Kidney (tissue), 14 donors: ENCODE measurements around the gene PTPRK. TPM values are rescaled to one million over a fixed set of nuclear protein-coding genes. Genes with fewer than 3 reads are reported as not detected.

ENCODE experiments used
- DNase-seq, 5 donors: peaks; one replicate each; pipeline ENCODE4 v3.0.0-alpha.2; 2013 to 2020
- FAIRE-seq: peaks from 2 replicates; lab custom pipeline; 2012; peaks lifted over from hg19 to GRCh38; lab: Jason Lieb, UNC
- H3K27ac ChIP-seq, 2 donors: one replicate each; pipeline ENCODE4 v1.7.0; 2013; ENCODE audit warnings: low read depth in 2 of 2, low read length in 2 of 2, inconsistent platforms in 1 of 2
- H3K27me3 ChIP-seq: one replicate; pipeline ENCODE4 v1.7.1; 2013; ENCODE audit warnings: low read length, inconsistent platforms; ENCODE audit not compliant: control insufficient read depth, insufficient read depth
- H3K36me3 ChIP-seq, 3 donors: one replicate each; pipeline versions ENCODE4 v1.7.0 to v1.7.1; 2013; ENCODE audit warnings: low read length in 3 of 3, control low read depth in 1 of 3, inconsistent platforms in 1 of 3; ENCODE audit not compliant: insufficient read depth in 3 of 3, control insufficient read depth in 2 of 3
- H3K4me1 ChIP-seq, 3 donors: one replicate each; pipeline versions ENCODE4 v1.7.0 to v1.7.1; 2013; ENCODE audit warnings: low read length in 3 of 3, inconsistent platforms in 1 of 3, low read depth in 1 of 3; ENCODE audit not compliant: control insufficient read depth in 2 of 3, insufficient read depth in 2 of 3
- H3K4me3 ChIP-seq, 3 donors: one replicate each; pipeline versions ENCODE4 v1.7.0 to v1.8.1; 2013; ENCODE audit warnings: low read length in 3 of 3, control low read depth in 1 of 3, inconsistent platforms in 1 of 3
- H3K9ac ChIP-seq, 3 donors: one replicate each; pipeline versions ENCODE4 v1.7.0 to v1.7.1; 2013; ENCODE audit warnings: low read length in 3 of 3, control low read depth in 1 of 3, inconsistent platforms in 1 of 3
- H3K9me3 ChIP-seq, 3 donors: one replicate each; pipeline versions ENCODE4 v1.7.0 to v1.7.1; 2013; ENCODE audit warnings: low read length in 3 of 3, control low read depth in 1 of 3, inconsistent platforms in 1 of 3; ENCODE audit not compliant: control insufficient read depth in 2 of 3, insufficient read depth in 1 of 3
- CTCF ChIP-seq: IDR thresholded peaks from 3 replicates; pipeline ENCODE4 v1.5.1; 2012; ENCODE audit warnings: mild to moderate bottlenecking, moderate library complexity, borderline replicate concordance; ENCODE audit not compliant: insufficient read depth; ENCODE audit errors: extremely low read depth
- intact Hi-C: fragments of 100-400 bp; cut with DNase I; formaldehyde crosslinking; loops from one replicate; pipeline ENCODE4 v1.11.1; 2022
- polyA plus RNA-seq: library from polyadenylated mRNA; stranded (reverse); fragments of 350-450 nt; fragmentation: Illumina TruSeq; extraction: RNeasy Lipid Tissue Mini Kit (QIAGEN cat#74804); gene quantifications from one replicate; pipeline ENCODE4 v1.2.3, GENCODE V29; 2014; ENCODE audit warnings: low read depth, low replicate concordance; ENCODE audit not compliant: insufficient read depth
- total RNA-seq: library from RNA; stranded (reverse); fragmentation: NEBNext Ultra II Directional; extraction: Animal tissue kit (Norgen Biotek cat#: 25700); gene quantifications from one replicate; pipeline ENCODE4 v1.2.1, GENCODE V29; 2021
- donor health status: control.
- donor health status: control.
- donor health status: control.
- donor health status: control.
- donor health status: control.
- donor health status: DM: yes; HTN: yes; CAD: no.
- donor health status: Normal renal cell carcinoma (clear cell type).

PTPRK gene
- total and polyA plus RNA-seq, 2 donors from 2014 or later = 9.2 to 72.8 TPM

DNA sequence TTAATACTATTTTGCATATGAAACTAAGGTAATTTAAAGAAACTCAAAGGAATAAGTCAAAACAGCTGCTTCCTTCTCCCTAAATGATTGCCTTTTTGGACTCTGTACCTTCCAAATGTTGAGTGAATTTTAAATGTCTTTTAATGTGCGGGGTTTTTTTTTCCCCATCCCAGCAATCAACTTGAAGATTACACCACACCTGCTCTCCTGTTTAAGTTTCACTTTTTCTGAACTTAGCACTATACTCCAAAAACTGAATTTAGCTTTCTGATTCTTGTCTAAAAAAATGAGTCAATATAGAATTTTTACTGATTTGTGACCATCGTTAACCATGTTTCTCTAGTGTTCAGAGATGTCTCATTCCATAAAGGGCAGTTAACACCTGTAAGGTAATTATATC is 398.8 kb downstream of the PTPRK start:
- Histone ChIP-seq H3K9ac (no peak overlapping the region), H3K4me1 (no peaks in the 10 kb centered on the region), H3K27me3 (no peaks in the 10 kb centered on the region), H3K9me3 (no peaks in the 10 kb centered on the region), H3K4me3 (no peak overlapping the region), H3K36me3 (no peaks in the 10 kb centered on the region), H3K27ac (no peak overlapping the region)
- DNase-seq (no peak), FAIRE-seq (no peak)
- TF ChIP-seq CTCF = no peak
- intact Hi-C loops = no loop called here

DNA sequence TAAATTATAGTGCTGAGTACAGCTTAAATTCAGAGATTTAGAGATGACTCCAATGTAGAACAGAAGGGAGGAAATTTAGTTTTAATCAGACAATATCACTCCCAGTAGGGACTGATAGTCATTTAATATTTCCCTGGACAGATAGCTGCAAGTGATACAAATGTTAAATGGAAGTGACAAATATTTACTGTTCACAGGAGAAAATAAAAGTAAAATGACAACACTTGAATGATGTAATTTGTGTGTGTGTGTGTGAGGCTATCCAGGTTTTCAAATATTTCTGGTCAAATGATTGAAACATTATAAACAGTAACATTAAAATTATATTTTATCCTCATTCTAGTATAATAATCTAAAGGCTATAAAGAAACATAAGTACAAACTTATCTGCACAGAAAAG is 399.2 kb downstream of the PTPRK start:
- no peak for TF ChIP-seq CTCF
- FAIRE-seq = no peak

GRCh38 chr6:128118401-128118800 is 402.0 kb downstream of the PTPRK start:
- no peak overlapping the region for H3K4me3 ChIP-seq
- no peak overlapping the region for H3K9ac ChIP-seq
- DNase-seq (no peak), FAIRE-seq (no peak)
- no peak overlapping the region for H3K27ac ChIP-seq
- intact Hi-C loops = no loop called here
- TF ChIP-seq CTCF = no peak
- H3K9me3 ChIP-seq = no peaks in the 10 kb centered on the region
- no peaks in the 10 kb centered on the region for H3K36me3 ChIP-seq
- H3K4me1 ChIP-seq = no peaks in the 10 kb centered on the region
- no peaks in the 10 kb centered on the region for H3K27me3 ChIP-seq

More for the DNA sequence above, 399.2 kb downstream of the PTPRK start:
- H3K4me3 ChIP-seq = no peak overlapping the region
- no peak overlapping the region for H3K9ac ChIP-seq
- DNase-seq = no peak
- no peaks in the 10 kb centered on the region for H3K9me3 ChIP-seq
- H3K27ac ChIP-seq = no peak overlapping the region
- no peaks in the 10 kb centered on the region for H3K36me3 ChIP-seq
- intact Hi-C loops = no loop called here
- no peaks in the 10 kb centered on the region for H3K27me3 ChIP-seq
- H3K4me1 ChIP-seq = no peaks in the 10 kb centered on the region

- H3K9me3 ChIP-seq = no peaks in the 10 kb centered on the region
- H3K27me3 ChIP-seq = no peaks in the 10 kb centered on the region
- DNase-seq (no peak), FAIRE-seq (no peak)
- H3K4me1 ChIP-seq = no peaks in the 10 kb centered on the region
- no peaks in the 10 kb centered on the region for H3K36me3 ChIP-seq
- no peak overlapping the region for H3K27ac ChIP-seq
- no peak overlapping the region for H3K9ac ChIP-seq
- no peak for TF ChIP-seq CTCF
- no peak overlapping the region for H3K4me3 ChIP-seq
- intact Hi-C loops = no loop called here
These were observed 402.5 kb downstream of the PTPRK start for GRCh38 chr6:128117916-128118315.
